ENCODE data around the gene EBNA1BP2.
"Not testable (repeated sequence)": the region's sequence is repeated elsewhere in the genome, so short reads cannot be mapped to it uniquely, and the experiment has no call there.

Gene EBNA1BP2

DNA sequence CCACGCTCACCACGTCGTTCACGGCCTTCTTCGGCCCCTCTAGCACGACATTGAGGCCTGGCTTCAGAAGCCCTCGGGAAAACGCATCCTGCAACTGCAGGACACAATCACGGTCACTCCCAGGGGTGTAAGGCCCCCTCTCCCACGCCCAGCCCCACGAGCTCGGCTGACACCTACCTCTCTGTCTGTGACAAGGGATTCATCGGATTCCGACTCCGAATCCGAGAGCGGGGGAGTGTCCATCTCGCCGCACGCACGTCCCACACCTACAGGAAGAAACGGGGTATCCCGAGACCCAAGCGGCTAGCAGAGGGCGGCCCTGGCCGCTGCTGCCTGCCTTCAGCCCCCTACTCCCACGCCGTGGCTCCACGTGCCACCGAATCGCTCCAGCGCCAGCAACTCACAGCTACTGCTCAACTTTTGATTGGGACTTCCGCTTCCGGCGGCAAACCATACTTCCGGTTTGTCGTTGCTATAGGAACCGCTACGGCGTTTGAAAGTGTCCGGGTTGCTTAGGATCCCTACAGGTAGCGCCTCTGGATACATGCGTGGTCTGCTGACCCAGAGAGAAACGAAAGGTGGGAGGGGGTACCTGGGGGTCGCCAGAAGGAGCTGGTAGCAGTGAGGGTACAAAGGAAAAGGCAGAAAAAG, at the start of gene EBNA1BP2, which contains the start of gene CFAP57:
TSS of gene EBNA1BP2 (minus strand) at position 415 of the 651 bp plus-strand sequence. CDS start at position 243, 172 bp downstream.
TSS of gene CFAP57 (plus strand) at position 455 of the 651 bp plus-strand sequence. CDS start 424 bp downstream, outside the sequence.
- peak; percentile 89 for DNase-seq (ENCODE audit: low read depth)

GRCh38 chr1:43221797-43222196, 49.7 kb upstream of the EBNA1BP2 start:
- no peak for DNase-seq (ENCODE audit: low read depth)

GRCh38 chr1:43220905-43221778, 49.1 kb upstream of the EBNA1BP2 start:
- no peak for DNase-seq (ENCODE audit: low read depth)

GRCh38 chr1:43217747-43218146, 45.7 kb upstream of the EBNA1BP2 start:
- no peak for DNase-seq (ENCODE audit: low read depth)

DNA sequence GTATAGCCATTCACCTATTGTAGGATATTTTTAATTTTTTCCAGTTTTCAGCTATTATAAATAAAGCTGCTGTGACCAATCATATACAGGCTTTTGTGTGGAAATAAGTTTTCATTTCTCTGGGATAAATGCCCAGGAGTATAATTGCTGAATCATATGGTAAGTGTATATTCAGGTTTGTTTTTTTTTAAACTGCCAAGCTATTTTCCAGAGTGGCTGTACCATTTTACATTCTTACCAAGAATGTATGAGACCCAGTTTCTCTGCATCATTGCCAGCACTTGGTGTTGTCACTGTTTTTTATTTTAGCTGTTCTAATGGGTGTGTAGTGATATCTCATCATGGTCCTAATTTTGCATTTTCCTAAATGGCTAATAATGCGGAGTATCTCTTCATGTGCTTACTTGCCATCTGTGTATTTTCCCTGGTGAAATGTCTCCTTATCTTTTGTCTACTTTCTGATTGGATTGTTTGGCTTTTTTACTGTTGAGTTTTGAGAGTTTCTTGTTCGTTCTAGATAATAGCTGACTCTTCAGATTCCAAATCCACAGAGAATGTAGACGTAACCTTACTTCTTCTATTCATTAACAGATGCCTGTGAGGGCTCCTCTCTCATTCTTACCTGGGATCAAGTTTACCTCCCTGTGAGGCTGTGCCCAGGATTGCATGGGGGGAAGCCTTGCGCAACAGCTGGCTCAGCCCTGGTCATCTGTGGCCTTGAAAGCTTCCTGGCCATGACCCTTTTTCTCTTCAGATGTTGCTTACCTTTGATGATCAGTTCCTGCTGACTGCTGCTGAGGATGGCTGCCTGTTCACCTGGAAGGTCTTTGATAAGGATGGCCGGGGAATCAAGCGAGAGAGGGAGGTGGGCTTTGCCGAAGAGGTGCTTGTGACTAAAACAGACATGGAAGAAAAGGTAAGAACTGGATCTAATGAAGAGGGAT, 42.7 kb upstream of the EBNA1BP2 start:
- DNase-seq (ENCODE audit: low read depth), result peak; percentile 71

GRCh38 chr1:43208277-43208676, 36.2 kb upstream of the EBNA1BP2 start:
- not testable (repeated sequence) for DNase-seq (ENCODE audit: low read depth)

DNA sequence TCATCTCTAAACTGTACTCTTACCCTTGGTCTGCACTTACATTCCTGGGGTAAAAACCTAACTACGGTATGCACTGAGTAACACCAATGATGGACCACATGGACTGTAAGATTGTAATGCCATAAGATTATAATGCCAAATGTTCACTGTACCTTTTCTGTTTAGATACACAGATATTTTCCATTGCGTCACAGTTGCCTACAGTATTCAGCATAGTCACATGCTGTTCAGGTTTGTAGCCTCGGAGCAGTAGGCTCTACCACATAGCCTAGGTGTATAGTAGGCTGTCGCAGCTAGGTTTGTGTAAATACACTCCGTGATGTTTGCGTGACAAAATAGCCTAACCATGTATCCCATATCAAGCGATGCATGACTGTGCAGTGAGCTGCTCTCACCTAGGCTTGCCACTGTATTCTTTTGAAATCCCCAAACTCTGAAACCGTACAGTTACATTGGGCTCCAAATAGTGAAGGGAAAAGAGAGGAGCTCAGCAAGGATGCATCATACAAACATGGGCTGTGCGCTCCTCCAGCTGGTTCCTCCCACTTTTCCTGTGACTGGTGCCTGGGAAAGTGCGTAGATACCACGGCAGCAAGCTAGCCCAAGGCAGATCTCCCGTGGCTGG, 35.3 kb upstream of the EBNA1BP2 start:
- no peak for DNase-seq (ENCODE audit: low read depth)

DNA sequence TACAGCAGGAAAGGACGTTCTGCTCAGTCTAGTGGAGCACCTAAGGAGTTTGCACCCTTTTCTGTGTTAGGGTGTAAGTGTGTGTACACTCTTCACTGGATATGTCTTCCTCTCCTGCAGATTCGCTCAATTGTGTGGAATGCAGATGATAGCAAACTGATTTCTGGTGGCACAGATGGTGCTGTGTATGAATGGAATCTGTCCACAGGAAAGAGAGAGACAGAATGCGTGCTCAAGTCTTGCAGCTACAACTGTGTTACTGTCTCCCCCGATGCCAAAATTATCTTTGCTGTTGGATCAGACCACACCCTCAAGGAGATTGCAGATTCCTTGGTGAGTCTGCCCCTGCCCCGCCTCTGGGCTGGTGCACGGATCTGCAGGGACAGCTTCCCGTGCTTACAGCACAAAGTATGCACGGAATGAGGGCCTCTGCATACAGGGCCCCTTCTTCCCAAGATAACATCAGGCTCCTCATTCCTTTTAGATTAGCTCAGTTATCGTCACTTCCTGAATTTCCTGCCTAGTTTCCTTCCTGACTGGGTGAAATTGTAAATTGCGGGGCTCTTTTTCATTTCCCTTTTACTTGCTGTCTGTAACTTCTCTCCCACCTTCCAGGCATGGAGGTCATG, 34.6 kb upstream of the EBNA1BP2 start:
- peak; percentile 89 for DNase-seq (ENCODE audit: low read depth)

DNA sequence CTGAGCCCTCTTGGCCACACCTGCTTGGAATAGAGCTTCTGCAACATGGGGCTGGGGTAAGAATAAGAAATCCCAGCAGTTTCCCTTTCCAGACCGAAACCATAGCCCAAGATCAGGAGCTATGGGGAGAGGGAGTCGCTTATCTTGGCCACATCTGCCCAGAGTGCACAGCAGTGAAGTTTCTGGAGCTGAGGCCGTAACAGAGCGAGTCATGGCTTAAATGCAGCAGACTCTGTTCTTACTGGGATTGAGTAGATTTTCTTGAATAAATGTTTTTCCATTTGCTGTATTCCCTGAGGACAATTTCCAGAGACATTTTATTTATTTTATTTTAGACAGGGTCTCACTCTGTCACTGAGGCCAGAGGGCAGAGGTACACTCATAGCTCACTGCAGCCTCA, 33.6 kb upstream of the EBNA1BP2 start:
- no peak for DNase-seq (ENCODE audit: low read depth)

GRCh38 chr1:43204394-43204793, 32.3 kb upstream of the EBNA1BP2 start:
- no peak for DNase-seq (ENCODE audit: low read depth)

DNA sequence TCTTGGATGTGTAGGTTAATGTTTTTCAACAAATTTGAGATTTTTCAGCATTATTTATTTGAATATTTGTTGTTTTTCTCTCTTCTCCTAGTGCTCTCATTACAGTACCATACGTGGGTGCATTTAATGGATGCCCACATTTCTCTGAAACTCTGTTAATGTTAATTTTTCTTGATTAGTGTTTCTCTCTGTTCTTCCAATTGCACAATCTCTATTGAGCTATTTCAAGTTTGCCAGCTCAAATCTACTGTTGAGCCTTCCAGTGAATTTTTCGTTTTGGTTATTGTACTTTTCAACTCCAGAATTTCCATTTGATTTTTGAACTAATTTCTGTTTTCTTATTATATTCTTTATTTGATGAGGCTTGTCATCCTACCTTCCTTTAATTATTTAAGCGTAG, 31.8 kb upstream of the EBNA1BP2 start:
- DNase-seq (ENCODE audit: low read depth), result no peak

GRCh38 chr1:43199093-43199726, 27.1 kb upstream of the EBNA1BP2 start:
- no peak for DNase-seq (ENCODE audit: low read depth)

DNA sequence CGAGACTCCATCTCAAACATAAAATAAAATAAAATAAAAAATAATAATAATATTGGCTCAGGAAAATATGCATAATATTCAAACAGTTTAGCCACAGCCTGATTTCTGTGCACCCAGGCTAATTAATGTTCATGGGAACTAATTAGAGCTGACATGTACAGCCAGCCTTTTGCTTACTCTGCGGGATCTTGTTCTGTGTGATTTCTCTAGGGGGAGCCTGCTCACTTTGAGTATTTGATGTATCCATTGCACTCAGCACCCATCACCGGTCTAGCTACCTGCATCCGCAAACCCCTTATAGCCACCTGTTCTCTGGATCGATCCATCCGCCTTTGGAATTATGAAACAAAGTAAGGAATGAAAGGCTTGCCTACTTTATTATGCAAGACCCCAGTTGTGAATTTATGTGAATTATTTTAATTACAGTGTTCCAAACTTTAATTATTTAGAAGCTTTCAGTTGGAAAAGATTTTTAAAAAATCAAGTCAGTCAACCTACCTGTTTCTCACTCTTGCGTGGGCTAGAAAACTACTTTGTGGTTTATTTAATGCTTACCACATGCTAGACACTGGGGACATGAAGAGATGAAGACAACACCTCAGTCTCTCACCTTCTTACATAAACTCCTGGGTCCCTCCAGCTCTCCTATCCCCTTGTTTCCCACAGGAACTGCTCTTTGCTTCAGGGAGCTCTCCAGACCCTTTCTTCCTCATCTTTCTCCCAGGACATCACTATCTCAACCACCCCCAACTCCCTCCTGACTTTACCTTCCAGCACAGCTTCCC, 25.4 kb upstream of the EBNA1BP2 start:
- no peak for DNase-seq (ENCODE audit: low read depth)

GRCh38 chr1:43194509-43194908, 22.4 kb upstream of the EBNA1BP2 start:
- DNase-seq (ENCODE audit: low read depth), result no peak

DNA sequence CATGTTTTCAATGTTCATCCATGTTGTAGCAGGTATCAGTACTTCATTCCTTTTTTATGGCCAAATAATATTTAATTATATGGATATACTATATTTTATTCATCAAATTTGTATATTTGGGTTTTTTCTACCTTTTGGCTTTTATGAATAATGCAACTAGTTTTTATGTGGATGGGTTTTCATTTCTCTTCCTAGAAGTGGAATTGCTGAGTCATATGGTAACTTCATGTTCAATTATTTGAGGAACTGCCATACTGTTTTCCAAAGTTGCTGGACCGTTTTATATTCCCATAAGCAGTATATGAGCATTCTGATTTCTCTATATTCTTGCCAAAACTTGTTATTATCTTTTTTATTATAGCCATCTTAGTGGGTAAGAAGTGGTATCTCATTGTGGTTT, 16.0 kb upstream of the EBNA1BP2 start:
- DNase-seq (ENCODE audit: low read depth), result no peak

- no peak for DNase-seq (ENCODE audit: low read depth)
Observed at GRCh38 chr1:43184995-43185394, 12.9 kb upstream of the EBNA1BP2 start.

DNA sequence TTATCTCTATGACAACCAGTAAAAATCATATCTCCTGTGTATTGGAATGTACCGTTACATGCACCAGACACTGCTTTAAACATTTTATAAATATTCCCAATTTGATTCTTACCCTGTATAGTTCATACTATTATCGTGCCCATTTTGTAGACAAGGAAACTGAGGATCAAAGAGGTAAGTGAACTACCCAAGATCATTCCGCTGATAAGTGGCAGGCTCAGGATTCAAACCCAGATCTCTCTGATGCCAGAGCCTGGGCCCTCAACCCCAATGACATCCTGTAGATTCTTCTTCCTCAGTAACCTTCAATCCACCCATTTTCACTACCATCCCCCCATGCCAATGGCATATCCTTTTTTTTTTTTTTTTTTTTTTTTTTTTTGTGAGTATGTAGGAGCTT, 12.3 kb upstream of the EBNA1BP2 start:
- no peak for DNase-seq (ENCODE audit: low read depth)

- DNase-seq (ENCODE audit: low read depth), result no peak
Observed at GRCh38 chr1:43177691-43178090, 5.6 kb upstream of the EBNA1BP2 start.

DNA sequence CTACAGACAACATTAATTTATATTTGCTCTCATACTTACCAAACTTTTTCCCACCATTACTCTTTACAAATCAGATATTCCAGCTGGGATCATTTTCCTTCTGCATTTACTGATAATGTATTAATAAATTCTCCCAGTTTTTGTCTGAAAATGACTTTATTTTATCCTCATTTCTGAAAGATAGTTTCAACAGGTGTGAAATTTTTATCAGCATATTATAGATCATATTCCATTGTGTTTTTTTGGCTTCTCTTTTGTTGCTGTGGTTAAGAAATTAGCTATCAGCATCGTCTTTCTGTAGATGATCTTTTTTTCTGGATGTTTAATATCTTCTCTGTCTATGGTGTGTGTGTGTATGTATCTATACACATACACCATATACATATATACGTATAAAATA, 2.8 kb upstream of the EBNA1BP2 start:
- no peak for DNase-seq (ENCODE audit: low read depth)

GRCh38 chr1:43172527-43172972, 460 bp upstream of the EBNA1BP2 start:
- DNase-seq (ENCODE audit: low read depth), result peak; percentile 86
